Breast epithelium (tissue), 4 donors: ENCODE data around the gene LRRC59. TPM values are rescaled to one million over a fixed set of nuclear protein-coding genes. Genes with fewer than 3 reads are reported as not detected.
A peak's percentile ranks its signal among the peaks of the same experiment; 100 is the strongest.
"Not testable (repeated sequence)": the region's sequence is repeated elsewhere in the genome, so short reads cannot be mapped to it uniquely, and the experiment has no call there.

Experiments
- DNase-seq, 2 donors: peaks; one replicate each; pipeline ENCODE4 v3.0.0-alpha.2; 2019; ENCODE audit warnings: low spot score in 2 of 2
- H3K27ac ChIP-seq, 2 donors: fragments of 200-600 bp; sonication (generic) in 1 of 2; one replicate each; pipeline ENCODE4 v1.5.1; 2016 to 2019; ENCODE audit warnings: mild to moderate bottlenecking in 1 of 2
- H3K27me3 ChIP-seq, 2 donors: fragments of 200-600 bp; sonication (generic) in 1 of 2; one replicate each; pipeline versions ENCODE4 v1.5.1 to v1.6.0; 2017 to 2019; ENCODE audit warnings: control low read depth in 1 of 2, mild to moderate bottlenecking in 1 of 2
- H3K36me3 ChIP-seq: fragments of 200-600 bp; one replicate; pipeline ENCODE4 v1.5.1; 2019
- H3K4me1 ChIP-seq, 2 donors: fragments of 200-600 bp; sonication (generic); one replicate each; pipeline ENCODE4 v1.5.1; 2016 to 2019; ENCODE audit warnings: control low read depth in 1 of 2
- H3K4me3 ChIP-seq, 3 donors: fragments of 200-600 bp; sonication (generic); 1 replicate in 2 of 3; 2 replicates in 1 of 3; pipeline ENCODE4 v1.5.1; 2016 to 2019; ENCODE audit warnings: mild to moderate bottlenecking in 3 of 3, moderate library complexity in 2 of 3
- H3K9me3 ChIP-seq, 2 donors: fragments of 200-600 bp; sonication (generic) in 1 of 2; one replicate each; pipeline ENCODE4 v1.5.1; 2016 to 2019; ENCODE audit warnings: control low read depth in 1 of 2
- POLR2A ChIP-seq: fragments of 450-650 bp; IDR thresholded peaks from one replicate; pipeline ENCODE4 v1.6.1; 2016; ENCODE audit warnings: antibody characterized with exemption, mild to moderate bottlenecking, moderate library complexity
- POLR2AphosphoS5 ChIP-seq, 3 donors: sonication (generic); formaldehyde crosslinking; IDR thresholded peaks; one replicate each; pipeline ENCODE4 v1.6.1; 2017; ENCODE audit warnings: antibody characterized with exemption in 3 of 3
- intact Hi-C: fragments of 100-400 bp; cut with DNase I; formaldehyde crosslinking; loops from one replicate; pipeline ENCODE4 v1.15.1; 2023; ENCODE audit warnings: low total_unique reads
- total RNA-seq, 3 donors: library from RNA; depleted of rRNA; stranded (reverse); fragments of >200 nt; gene quantifications; one replicate each; pipeline ENCODE4 v1.1.0, GENCODE V29; 2016
- TF ChIP-seq, protein P1 (sequence below), 3 donors: fragments of 450-650 bp; IDR thresholded peaks; one replicate each; pipeline ENCODE4 v1.5.1; 2016 to 2017; ENCODE audit warnings: antibody characterized with exemption in 3 of 3, mild to moderate bottlenecking in 3 of 3, moderate library complexity in 3 of 3

LRRC59 gene
- total RNA-seq, 3 donors from 2014 or later, result 42.1 to 72.8 (median 54.0) TPM

DNA sequence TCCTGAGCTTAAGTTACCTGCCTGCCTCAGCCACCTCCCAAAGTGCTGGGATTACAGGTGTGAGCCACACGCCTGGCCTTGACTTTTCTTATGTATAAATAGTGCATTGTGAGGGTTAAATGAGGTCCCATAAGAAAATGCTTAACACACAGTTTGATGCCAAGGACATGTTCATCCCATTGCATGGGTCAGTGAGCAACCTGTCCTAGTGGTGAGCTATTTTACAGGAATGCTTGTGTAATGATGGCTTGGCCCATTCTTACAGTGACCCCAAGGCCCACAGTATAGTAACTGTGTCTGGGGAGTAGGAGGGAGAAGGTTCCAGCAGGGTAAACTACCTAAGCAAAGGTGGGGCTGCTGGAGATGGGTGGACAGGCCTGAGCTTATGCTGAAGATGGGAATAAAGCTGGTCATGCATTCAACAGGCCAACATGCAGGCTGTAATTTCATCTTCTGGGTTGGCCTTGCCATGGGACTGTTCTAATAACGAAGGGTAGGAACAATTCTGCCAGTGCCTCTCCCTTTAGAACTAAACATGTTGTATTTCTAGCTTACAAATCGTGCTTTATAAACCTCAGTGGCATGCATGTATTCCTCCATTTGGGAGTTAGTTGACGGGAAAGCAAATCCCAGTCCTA is 34.9 kb upstream of the LRRC59 start:
- intact Hi-C loops, result no loop called here
- Histone ChIP-seq H3K9me3 (no peaks in the 10 kb centered on the region), H3K27me3 (no peaks in the 10 kb centered on the region), H3K36me3 (no peaks in the 10 kb centered on the region), H3K27ac (peak overlapping the region in 1 of 2 donors; percentile 21), H3K4me1 (peaks cover 2 to 8% of the 10 kb centered on the region in 2 donors), H3K4me3 (no peak overlapping the region)
- DNase-seq, result no peak
- TF ChIP-seq POLR2AphosphoS5 (IDR thresholded peaks at IDR 0.05) (no peak), POLR2A (no peak)
- TF ChIP-seq, protein P1, sequence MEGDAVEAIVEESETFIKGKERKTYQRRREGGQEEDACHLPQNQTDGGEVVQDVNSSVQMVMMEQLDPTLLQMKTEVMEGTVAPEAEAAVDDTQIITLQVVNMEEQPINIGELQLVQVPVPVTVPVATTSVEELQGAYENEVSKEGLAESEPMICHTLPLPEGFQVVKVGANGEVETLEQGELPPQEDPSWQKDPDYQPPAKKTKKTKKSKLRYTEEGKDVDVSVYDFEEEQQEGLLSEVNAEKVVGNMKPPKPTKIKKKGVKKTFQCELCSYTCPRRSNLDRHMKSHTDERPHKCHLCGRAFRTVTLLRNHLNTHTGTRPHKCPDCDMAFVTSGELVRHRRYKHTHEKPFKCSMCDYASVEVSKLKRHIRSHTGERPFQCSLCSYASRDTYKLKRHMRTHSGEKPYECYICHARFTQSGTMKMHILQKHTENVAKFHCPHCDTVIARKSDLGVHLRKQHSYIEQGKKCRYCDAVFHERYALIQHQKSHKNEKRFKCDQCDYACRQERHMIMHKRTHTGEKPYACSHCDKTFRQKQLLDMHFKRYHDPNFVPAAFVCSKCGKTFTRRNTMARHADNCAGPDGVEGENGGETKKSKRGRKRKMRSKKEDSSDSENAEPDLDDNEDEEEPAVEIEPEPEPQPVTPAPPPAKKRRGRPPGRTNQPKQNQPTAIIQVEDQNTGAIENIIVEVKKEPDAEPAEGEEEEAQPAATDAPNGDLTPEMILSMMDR (IDR thresholded peaks at IDR 0.05), result no peak

- H3K4me3 ChIP-seq, result no peak overlapping the region
- DNase-seq, result no peak
- no peaks in the 10 kb centered on the region for H3K27me3 ChIP-seq
- peak overlapping the region in 1 of 2 donors; percentile 91 for H3K27ac ChIP-seq
- no peaks in the 10 kb centered on the region for H3K9me3 ChIP-seq
- H3K4me1 ChIP-seq, result peaks cover 2 to 10% of the 10 kb centered on the region in 2 donors
- H3K36me3 ChIP-seq, result no peaks in the 10 kb centered on the region
- intact Hi-C loops, result no loop called here
- TF ChIP-seq POLR2AphosphoS5 (IDR thresholded peaks at IDR 0.05) (no peak), POLR2A (no peak)
- TF ChIP-seq, protein P1 (IDR thresholded peaks at IDR 0.05), result no peak
Observed at GRCh38 chr17:50430821-50431618, 33.7 kb upstream of the LRRC59 start.

DNA sequence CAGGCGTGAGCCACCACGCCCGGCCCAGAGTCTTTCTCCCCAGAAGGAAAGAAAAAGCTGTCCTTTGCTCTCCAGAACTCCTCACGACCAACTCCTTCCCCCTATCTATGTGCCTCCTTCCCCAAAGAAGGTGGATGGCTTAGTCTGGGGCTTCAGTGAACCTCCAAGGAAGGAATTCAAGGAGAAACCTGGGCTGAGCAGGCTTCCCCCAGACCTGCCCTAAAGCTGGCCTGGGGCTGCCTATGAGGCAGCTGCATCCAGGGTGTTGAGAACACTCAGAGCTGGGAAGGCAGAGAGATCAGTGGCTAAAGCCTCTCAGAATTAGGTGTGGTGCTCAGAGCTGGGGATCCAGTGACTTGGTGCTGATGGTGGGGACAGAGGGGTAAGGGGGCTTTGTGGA is 32.5 kb upstream of the LRRC59 start:
- no peaks in the 10 kb centered on the region for H3K9me3 ChIP-seq
- peak overlapping the region in 1 of 3 donors; percentile 2 for H3K4me3 ChIP-seq
- no peaks in the 10 kb centered on the region for H3K27me3 ChIP-seq
- peaks cover 6 to 10% of the 10 kb centered on the region in 2 donors for H3K4me1 ChIP-seq
- H3K27ac ChIP-seq, result peak overlapping the region; percentile 91 to 92
- intact Hi-C loops, result no loop called here
- no peak for DNase-seq
- H3K36me3 ChIP-seq, result no peaks in the 10 kb centered on the region
- TF ChIP-seq, protein P1 (IDR thresholded peaks at IDR 0.05), result no peak
- TF ChIP-seq POLR2AphosphoS5 (IDR thresholded peaks at IDR 0.05), result no peak
- no peak for TF ChIP-seq POLR2A

- H3K27ac ChIP-seq, result peak overlapping the region; percentile 91 to 92
- H3K4me3 ChIP-seq, result peak overlapping the region in 1 of 3 donors; percentile 34
- no peaks in the 10 kb centered on the region for H3K36me3 ChIP-seq
- intact Hi-C loops, result no loop called here
- H3K27me3 ChIP-seq, result no peaks in the 10 kb centered on the region
- TF ChIP-seq, protein P1 (IDR thresholded peaks at IDR 0.05), result no peak
- TF ChIP-seq POLR2AphosphoS5 (IDR thresholded peaks at IDR 0.05), result peak in 2 of 3 donors; percentile 60 to 70
- no peak for TF ChIP-seq POLR2A
- peaks cover 6 to 10% of the 10 kb centered on the region in 2 donors for H3K4me1 ChIP-seq
- H3K9me3 ChIP-seq, result no peaks in the 10 kb centered on the region
- peak; percentile 60 to 92 for DNase-seq
Observed at GRCh38 chr17:50428831-50429424, 31.6 kb upstream of the LRRC59 start.

DNA sequence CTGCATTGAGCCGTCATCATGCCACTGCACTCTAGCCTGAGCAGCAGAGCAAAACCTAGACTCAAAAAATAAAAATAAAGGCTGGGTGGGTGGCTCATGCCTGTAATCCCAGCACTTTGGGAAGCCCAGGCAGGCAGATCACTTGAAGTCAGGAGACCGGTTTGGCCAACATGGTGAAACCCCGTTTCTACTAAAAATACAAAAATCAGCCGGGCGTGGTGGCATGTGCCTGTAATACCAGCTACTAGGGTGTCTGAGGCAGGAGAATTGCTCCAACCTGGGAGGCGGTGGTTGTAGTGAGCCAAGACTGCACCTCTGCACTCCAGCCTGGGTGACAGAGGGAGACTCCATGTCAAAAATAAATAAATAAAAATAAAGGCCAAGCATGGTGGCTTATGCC is 30.8 kb upstream of the LRRC59 start:
- H3K36me3 ChIP-seq, intact Hi-C loops, H3K9me3 ChIP-seq, DNase-seq, H3K27me3 ChIP-seq: not testable (repeated sequence)
- H3K4me1 ChIP-seq, result peaks cover 6 to 10% of the 10 kb centered on the region in 2 donors
- H3K27ac ChIP-seq, result peak overlapping the region; percentile 86 to 91
- peak overlapping the region in 2 of 3 donors; percentile 77 to 81 for H3K4me3 ChIP-seq
